ENCODE measurements around the gene NUP62. TPM values are rescaled to one million over a fixed set of nuclear protein-coding genes. Genes with fewer than 3 reads are reported as not detected.

NUP62 gene
- total RNA-seq, 1 experiment from 2014 or later = 91.3 TPM

DNA sequence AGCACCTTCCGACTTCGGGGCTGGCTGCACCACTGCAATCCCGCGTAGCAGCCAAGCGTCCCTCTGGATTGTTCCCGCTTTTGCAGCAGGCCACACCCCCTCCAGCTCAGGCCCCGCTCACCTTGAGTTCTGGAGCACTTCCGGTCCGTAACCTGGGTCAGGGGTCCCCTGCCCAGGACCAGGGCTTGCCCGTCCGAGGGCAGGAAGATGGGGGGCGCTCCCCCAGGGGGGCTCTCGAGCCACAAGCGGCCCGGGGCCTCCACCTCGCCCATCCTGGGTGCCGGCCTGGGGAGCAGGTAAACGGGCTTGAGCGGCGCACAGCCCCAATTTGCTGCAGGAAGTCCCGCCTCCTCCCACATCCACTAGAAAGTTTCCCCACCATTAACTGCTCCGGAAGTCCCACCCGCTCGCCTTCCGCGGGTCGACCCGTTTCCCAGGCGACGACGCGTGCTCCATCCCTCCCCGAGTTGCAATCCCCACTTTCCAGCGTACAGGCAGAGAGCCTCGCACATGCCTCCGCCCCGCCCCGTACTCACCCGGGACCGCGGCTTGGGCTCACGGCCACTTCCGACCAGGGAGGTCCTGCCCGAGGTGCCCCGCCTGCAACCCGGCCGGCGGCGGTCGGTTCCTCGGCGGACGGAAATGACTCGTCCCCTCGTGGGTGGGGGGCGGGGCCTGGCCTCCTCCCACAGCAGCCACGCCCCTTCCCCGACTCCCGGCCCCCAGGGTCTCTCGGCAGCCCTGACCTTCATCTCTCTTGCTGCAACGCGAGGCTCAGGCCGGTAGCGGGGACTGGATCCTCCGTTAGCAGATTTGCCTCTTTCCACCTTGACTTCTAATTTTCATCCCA, 62.1 kb downstream of the NUP62 start, which contains the start of gene PNKP:
PNKP (minus strand) TSS at position 644 of the 850 bp plus-strand sequence; CDS start at position 272, 372 bp downstream.
- DNase-seq (ENCODE audit: low spot score) = peak; percentile 93

DNA sequence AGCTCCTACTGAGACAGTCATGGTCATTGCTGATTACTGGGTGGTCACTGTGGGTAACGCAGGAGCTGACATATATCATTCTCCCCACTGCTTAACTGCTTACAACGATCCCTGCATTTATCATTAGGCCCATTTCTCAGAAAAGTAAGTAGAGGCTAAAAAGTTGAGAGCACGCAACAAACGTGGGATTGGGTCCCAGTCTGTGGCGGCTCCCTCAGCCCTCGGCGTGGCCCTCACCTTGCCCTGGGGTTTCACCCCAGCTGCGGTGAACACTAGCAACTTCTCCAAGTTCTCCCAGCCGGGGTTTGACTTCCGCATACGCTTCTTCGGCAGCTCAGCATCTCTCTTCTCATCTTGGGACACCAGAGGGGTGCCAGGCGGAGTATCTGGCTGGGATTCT, 64.4 kb downstream of the NUP62 start:
- no peak for DNase-seq (ENCODE audit: low spot score)

DNA sequence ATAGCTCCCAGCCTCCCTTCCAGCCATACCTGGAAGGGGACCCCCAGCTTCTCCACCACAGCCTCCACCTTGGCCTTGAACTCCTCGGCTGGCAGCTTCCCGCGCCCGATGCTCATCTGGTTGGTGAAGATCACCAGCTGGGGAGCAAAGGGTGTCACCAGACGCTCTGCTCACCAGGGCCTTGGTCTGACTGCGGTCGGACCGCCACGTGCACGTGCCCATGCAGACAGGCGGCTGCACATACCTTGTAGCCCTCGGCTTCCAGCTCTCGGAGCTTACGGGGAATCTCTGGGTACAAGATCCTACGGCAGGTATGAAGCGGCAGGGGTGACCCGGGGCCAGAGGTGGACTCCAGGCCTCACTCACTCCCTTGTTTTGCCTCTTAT, 65.4 kb downstream of the NUP62 start:
- no peak for DNase-seq (ENCODE audit: low spot score)

DNA sequence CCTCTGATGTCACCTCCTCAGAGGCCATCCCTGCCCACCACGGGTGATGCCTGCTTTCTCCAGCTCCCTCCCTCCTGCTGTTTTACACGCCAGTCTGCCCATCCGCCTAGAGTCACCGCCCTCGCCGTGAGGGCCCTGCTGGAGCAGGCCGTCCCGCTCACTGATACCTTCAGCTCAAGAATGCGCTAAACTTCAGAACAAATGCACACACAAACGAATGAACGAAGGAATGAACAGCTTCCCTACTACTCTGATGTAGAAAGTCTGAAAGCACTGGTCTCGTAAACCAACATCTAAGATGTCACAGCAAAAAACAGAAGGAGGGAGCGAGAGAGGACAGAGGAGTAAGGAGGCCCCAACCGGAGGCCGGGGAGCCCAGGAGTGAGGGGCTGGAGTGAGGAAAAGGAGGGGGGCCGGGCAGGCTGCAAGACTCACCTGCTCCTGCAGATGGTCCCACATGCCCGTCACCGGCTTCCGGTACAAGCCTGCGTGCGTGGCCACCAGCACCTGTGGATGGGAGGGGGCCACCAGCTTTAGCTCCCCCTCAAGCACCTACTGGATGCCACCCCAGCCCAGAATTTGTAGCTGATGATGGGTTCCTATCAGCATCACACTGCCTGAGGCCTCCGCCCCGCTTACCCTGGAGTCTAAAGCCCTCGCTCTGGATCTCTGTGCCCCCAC, 65.9 kb downstream of the NUP62 start:
- no peak for DNase-seq (ENCODE audit: low spot score)

DNA sequence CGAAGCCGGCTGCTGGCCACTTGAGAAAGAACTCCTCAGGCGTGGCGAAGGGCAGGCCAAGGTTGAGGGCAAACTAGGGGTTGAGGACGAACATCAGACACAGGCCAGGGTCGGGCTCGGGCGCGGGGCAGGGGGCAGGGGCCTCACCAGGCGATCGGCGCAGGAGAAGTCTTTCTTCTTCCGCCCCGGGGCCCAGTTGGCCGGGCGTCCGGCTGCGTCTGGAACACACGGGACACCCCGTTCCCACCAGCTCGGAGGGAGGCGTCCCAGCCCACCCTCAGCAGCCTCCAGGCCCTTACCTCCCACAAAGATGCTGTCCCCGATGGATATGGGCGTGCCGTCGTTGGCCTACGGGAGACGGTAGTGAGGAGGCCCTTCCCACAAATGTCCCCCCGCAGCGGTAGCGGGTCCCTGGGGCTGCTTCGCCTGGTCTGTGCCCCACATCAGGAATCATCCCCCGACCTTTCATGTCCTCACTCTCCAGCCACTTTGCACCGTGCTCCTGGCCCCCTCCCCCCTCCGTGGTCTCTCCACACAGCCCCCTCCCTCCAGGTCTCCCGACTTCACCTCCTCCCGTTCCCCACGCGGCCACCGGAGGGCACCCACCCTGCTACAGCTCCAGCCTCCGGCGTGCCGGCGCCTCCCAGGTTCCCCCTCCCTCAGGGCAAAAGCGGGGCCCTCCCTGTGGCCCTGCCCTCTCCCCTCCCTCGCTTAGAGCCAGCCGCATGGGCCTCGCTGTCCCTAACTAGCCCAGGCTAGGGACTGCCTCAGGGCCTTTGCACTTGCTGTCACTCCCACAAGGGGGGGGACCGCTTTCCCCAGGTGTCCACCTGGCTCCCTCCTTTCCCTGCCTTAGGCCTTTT, 66.7 kb downstream of the NUP62 start:
- no peak for DNase-seq (ENCODE audit: low spot score)

DNA sequence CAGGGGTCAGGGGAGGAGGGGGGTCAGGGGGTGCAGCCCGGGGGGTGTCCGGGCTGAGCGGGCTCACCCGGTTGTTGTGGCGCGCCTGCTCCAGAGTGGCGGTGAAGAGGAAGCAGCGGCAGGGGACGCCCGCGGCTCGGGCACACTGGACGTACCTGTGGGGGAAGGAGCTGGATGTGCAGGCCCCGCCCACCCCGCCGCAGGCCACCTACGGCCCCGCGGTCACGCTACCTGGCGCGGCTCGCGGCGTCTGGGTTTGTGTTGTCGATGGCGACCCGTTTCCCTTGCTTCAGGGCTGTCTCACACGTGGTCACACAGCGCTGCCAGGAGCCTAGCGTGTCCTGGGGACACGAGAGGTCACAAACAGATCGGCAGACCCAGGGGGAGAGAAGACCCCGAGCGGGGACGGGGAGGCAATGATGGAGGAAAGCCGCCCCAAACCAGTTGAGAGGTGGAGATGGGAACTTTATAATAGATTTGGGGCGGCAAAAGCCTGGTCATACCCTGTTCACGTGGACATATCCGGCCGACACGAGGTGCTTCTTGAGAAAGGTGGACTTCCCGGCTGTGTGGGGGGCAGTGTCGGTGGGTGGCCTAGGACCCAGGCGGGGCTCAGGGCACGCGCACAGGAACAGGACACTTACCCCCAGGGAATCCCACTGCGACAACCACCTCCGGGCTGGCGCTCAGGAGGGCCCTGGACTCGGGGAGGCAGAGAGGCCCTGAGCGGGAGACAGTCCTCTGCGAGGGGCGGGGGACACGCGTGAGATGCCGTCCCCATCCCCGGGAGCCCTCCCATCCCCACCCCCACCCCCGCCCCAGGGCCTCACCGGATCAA, 67.5 kb downstream of the NUP62 start:
- no peak for DNase-seq (ENCODE audit: low spot score)

DNA sequence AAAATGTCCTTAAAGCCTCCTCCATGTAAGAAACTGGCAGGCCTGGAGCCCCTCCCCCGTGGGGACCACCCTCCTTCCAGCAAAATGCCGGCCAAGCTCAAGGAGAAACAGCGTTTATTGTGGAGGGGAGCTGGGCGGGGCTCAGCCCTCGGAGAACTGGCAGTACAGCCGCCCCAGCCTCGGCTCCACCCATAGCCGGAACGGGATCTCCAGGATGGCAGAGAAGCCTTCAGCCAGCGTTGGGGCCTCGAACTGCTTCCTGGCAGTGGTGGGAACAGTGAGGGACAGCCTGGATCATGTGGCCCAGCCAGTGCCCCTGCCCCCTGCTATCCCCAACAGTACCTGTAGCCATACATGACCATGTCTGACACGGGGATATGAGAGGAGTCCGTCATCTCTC, 68.2 kb downstream of the NUP62 start:
- peak; percentile 53 for DNase-seq (ENCODE audit: low spot score)

DNA sequence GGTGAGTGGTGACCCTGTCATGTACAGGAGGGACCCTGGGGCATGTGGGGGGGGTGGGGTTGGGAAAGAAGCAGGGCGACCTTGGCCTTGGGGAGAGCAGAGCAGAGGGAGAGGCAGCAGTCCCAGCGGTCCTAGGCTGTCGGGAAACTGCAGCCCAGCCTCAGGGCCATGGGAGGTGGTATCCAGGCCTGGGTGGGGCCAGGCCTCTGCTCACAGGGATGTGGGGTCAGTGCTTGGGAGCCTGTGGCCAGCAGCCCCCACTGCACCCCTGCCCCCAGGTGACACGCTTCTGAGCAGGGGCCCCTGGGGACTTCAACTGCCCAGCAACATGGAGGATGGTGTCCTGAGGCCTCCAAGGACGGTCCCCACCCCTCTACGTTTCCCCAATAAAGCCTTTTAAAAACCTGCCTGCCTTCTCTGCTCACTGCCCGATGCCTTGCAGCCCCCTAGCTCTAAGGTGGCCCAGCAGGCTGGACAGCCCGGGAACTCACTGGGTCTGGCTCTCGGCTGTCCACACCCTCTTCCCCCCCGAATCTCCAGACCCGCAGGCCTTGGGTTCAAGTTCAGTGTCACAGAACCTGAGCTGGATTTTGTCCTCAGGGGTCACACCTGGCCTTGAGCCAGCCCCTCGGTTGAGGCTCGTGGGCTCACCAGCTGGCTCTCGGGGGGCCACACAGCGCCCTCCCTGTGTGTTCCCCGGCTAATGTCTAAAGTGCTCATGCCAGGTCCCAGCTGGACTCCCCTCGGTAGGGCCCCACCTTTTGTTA, 68.8 kb downstream of the NUP62 start:
- DNase-seq (ENCODE audit: low spot score) = no peak

DNA sequence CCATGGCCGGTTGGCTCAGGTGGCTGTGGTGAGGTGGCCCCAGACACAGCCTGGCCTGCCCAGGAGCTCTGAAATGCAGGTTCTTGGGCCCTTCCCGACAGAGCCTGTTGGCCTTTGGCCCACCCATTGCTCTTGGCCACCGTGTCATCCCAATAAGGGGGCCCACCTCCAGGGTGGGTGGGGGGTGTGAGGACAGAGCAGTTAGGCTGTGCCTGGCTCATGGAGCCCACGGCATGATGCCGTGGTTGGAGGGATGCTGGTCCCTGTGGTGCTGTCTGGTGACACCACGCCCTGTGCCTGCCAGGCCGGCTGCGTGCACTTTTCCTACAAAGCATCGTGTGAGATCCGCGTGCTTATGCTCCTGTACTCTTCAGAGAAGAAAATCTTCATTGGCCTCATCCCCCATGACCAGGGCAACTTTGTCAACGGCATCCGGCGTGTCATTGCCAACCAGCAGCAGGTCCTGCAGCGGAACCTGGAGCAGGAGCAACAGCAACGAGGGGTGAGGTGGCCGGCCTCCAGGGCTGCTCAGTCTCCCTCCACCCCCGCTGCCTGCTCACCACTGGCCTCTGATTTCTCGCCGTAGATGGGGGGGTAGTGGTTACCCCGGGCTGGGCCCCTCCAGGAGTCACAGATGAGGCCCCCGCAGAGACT, 69.5 kb downstream of the NUP62 start:
- no peak for DNase-seq (ENCODE audit: low spot score)

DNA sequence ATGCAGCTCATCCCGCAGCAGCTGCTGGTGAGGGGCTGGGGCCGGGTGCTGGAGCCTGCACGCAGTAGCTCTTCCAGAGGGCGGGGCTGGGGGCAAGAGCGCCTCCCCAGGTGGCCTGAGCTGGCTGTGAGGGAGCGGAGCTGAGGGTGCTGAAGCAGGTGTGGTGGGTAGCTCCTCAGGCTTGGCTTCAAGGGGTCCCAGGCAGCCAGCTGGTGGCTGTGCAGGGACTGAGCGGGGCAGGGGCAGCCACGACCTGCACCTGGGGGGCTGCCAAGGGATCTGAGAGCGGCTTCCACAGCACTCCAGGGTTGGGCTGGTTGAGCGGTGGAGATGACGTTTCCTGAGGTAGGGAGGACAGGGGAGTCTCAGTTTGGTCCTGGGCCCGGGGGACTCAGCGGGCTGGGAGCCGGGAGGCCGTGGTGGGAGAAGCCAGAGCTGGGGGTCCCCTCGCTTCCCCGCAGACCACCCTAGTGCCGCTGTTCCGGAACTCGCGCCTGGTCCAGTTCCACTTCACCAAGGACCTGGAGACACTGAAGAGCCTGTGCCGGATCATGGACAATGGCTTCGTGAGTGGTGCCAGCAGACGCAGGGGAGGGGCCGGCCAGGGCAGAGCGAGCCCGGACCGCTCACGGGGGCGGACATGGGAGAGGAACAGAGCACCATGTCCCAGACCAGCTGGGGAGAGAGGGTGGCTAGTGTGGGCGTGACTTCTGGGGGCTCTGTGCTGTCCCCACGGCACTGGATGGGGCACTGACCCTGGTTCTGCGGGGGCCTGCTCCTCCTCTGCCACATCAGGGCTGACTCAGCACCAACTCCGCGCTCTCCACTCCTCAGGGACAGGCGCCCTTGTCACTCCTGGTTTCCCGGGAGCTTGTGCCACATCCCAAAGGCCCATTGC, 71.0 kb downstream of the NUP62 start:
- peak; percentile 48 for DNase-seq (ENCODE audit: low spot score)

DNA sequence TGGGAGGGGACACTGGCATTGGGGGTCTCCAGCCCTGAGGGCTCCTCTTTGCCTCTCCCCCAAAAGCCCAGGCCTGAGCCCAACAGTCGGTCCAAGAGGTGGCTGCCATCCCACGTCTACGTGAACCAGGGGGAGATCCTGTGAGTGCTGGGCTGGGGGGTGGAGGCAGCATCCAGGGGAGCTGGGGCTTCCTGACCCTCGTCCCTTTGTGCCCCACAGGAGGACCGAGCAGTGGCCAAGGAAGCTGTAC, 71.5 kb downstream of the NUP62 start:
- DNase-seq (ENCODE audit: low spot score) = no peak

DNA sequence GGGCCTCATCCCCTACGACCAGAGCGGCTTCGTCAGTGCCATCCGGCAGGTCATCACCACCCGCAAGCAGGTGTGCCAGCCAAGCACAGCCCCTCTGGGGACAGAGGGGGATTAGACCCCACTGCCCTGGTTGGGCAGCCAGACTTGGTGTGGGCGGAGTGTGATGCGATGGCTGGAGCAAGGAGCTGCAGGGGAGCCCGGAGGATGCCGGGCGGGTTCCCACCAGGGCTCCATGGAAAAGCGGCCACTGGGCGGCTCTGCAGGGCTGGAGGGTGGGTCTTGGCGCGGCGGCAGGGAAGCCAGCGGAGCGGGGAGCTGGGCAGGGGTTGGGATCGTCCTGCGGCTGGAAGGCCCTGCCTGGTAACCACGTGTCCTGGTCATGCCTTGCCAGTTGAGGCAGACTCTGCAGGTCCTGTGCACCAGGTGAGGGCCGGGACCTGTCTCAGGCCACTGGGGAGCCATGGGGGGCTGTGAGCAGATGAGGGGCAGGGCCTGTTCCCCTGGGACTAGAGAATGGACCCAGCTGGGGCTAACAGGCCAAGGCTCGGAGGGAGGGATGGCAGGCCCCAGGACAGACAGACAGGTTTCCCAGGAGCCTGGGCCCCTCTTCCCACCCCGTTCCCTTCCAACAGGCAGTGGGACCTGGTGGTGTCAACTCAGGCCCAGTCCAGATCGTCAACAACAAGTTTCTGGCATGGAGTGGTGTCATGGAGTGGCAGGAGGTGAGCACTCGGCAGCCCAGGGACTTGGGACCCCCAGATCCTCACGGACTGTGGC, 72.1 kb downstream of the NUP62 start:
- no peak for DNase-seq (ENCODE audit: low spot score)

Other genes starting within 250 kb of the NUP62 start
- gene ADM5, start 239.9 kb downstream of the NUP62 start, total RNA-seq (2014; rRNA removed; shearing (Covaris generic)) = 2.7 and 3.2 TPM in 2 replicates
- 0.53 and 6.1 TPM in 2 replicates for gene CPT1C, start 238.4 kb downstream of the NUP62 start, total RNA-seq (2014; rRNA removed; shearing (Covaris generic))
- gene TSKS, start 166.2 kb downstream of the NUP62 start, total RNA-seq (2014; rRNA removed; shearing (Covaris generic)) = not detected in 2 replicates
- 116 and 130 TPM in 2 replicates for gene AP2A1, start 162.5 kb downstream of the NUP62 start, total RNA-seq (2014; rRNA removed; shearing (Covaris generic))
- gene FUZ, start 116.2 kb downstream of the NUP62 start, total RNA-seq (2014; rRNA removed; shearing (Covaris generic)) = 17.6 and 19.0 TPM in 2 replicates
- 28.6 and 34.8 TPM in 2 replicates for gene MED25, start 111.2 kb downstream of the NUP62 start, total RNA-seq (2014; rRNA removed; shearing (Covaris generic))
- 119 and 139 TPM in 2 replicates for gene PTOV1, start 78.3 kb downstream of the NUP62 start, total RNA-seq (2014; rRNA removed; shearing (Covaris generic))
- gene PNKP, start 61.9 kb downstream of the NUP62 start, total RNA-seq (2014; rRNA removed; shearing (Covaris generic)) = 50.7 and 63.0 TPM in 2 replicates
- 19.2 and 22.7 TPM in 2 replicates for gene AKT1S1, start 52.1 kb downstream of the NUP62 start, total RNA-seq (2014; rRNA removed; shearing (Covaris generic))
- gene TBC1D17, start 51.8 kb downstream of the NUP62 start, total RNA-seq (2014; rRNA removed; shearing (Covaris generic)) = 10.1 and 11.9 TPM in 2 replicates
- 6.4 and 15.4 TPM in 2 replicates for gene IL4I1, start 32.6 kb downstream of the NUP62 start, total RNA-seq (2014; rRNA removed; shearing (Covaris generic))
- gene ATF5, start 299 bp downstream of the NUP62 start, total RNA-seq (2014; rRNA removed; shearing (Covaris generic)) = 30.3 and 35.6 TPM in 2 replicates
- not detected in 2 replicates for gene SIGLEC11, start 31.7 kb upstream of the NUP62 start, total RNA-seq (2014; rRNA removed; shearing (Covaris generic))
- 26.0 and 45.6 TPM in 2 replicates for gene VRK3, start 95.9 kb upstream of the NUP62 start, total RNA-seq (2014; rRNA removed; shearing (Covaris generic))
- 17.8 and 21.0 TPM in 2 replicates for gene ZNF473, start 96.5 kb upstream of the NUP62 start, total RNA-seq (2014; rRNA removed; shearing (Covaris generic))
- not detected in 2 replicates for gene IZUMO2, start 233.8 kb upstream of the NUP62 start, total RNA-seq (2014; rRNA removed; shearing (Covaris generic))